Measurements from ENCODE around the gene MR1.

Gene MR1

GRCh38 chr1:181033799-181034451 is at the start of gene MR1:
TSS of gene MR1 (plus strand) at chr1:181033983. CDS start at chr1:181034008, 25 bp downstream.
- no peak for DNase-seq

GRCh38 chr1:180988253-180988752 is 45.5 kb upstream of the MR1 start:
- DNase-seq: no peak

GRCh38 chr1:180994262-180994661 is 39.5 kb upstream of the MR1 start:
- DNase-seq: no peak

GRCh38 chr1:180997843-180998504 is 35.8 kb upstream of the MR1 start:
- DNase-seq: no peak

- no peak for DNase-seq
These were observed 32.5 kb upstream of the MR1 start for GRCh38 chr1:181001091-181001780.

GRCh38 chr1:181002582-181003172 is 31.1 kb upstream of the MR1 start:
- no peak for DNase-seq

GRCh38 chr1:181010789-181011188 is 23.0 kb upstream of the MR1 start:
- DNase-seq: no peak

GRCh38 chr1:181011301-181012202 is 22.2 kb upstream of the MR1 start:
- DNase-seq: no peak

GRCh38 chr1:181012203-181012745 is 21.5 kb upstream of the MR1 start:
- no peak for DNase-seq

GRCh38 chr1:181013144-181013543 is 20.6 kb upstream of the MR1 start:
- no peak for DNase-seq

GRCh38 chr1:181014477-181015250 is 19.1 kb upstream of the MR1 start:
- no peak for DNase-seq

- DNase-seq: no peak
These were observed 18.6 kb upstream of the MR1 start for GRCh38 chr1:181015251-181015615.

GRCh38 chr1:181016563-181016962 is 17.2 kb upstream of the MR1 start:
- DNase-seq: no peak

GRCh38 chr1:181018901-181019681 is 14.7 kb upstream of the MR1 start:
- no peak for DNase-seq

- no peak for DNase-seq
These were observed 12.6 kb upstream of the MR1 start for GRCh38 chr1:181021159-181021558.

- DNase-seq: peak; percentile 36
These were observed 11.9 kb upstream of the MR1 start for GRCh38 chr1:181021811-181022434.

- no peak for DNase-seq
These were observed 10.3 kb upstream of the MR1 start for GRCh38 chr1:181023265-181024057.

- no peak for DNase-seq
These were observed 5.6 kb upstream of the MR1 start for GRCh38 chr1:181028196-181028595.

- no peak for DNase-seq
These were observed 5.2 kb upstream of the MR1 start for GRCh38 chr1:181028615-181029014.
